GM18498 (cell line): ENCODE data around the gene CNFN.

Experiments used
- ATAC-seq: cut with Tn5 transposase; IDR thresholded peaks from one replicate; pipeline ENCODE4 v1.9.1; 2021; ENCODE audit warnings: mild to moderate bottlenecking, moderate library complexity; ENCODE audit not compliant: unreplicated experiment

CNFN gene

DNA sequence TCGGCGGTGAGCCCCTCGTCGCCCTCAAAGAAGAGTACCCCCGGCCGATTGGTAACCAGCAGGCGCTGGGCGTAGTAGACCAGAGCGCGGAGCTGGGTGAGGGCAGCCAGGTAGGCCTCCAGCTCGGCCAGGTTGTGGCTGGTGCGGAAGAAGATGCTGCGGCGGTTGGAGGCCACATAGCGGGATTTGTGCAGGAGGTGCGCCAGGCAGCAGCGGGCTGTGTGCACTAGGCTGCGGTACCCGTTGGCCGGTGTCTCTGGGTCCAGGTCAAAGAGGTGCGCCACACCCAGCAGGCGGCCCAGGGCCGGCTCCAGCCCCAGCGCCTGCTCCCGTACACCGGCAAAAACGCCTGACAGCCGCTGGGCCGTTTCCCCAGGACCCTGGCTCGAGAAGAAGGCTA is 20.3 kb upstream of the CNFN start:
- ATAC-seq, result no peak

- no peak for ATAC-seq
Observed at GRCh38 chr19:42409477-42409876, 19.4 kb upstream of the CNFN start.

DNA sequence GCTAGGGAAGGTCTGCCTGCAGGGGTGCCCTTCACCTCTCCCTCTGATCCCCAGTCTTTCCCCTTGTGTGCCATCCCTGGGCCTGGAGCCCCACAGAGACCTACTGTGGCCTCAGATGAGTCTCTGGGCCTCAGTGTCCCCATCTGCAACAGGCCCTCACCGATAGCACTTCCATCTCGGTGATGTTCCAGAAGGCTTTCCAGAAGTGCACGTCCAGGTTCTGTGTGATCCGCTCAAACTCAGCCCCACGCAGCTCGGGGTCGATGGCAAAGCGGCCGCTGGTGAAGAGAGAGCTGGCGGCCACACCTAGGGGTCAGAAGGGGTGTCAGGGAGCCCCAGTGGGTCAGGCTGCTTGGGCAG is 17.7 kb upstream of the CNFN start:
- ATAC-seq, result no peak

DNA sequence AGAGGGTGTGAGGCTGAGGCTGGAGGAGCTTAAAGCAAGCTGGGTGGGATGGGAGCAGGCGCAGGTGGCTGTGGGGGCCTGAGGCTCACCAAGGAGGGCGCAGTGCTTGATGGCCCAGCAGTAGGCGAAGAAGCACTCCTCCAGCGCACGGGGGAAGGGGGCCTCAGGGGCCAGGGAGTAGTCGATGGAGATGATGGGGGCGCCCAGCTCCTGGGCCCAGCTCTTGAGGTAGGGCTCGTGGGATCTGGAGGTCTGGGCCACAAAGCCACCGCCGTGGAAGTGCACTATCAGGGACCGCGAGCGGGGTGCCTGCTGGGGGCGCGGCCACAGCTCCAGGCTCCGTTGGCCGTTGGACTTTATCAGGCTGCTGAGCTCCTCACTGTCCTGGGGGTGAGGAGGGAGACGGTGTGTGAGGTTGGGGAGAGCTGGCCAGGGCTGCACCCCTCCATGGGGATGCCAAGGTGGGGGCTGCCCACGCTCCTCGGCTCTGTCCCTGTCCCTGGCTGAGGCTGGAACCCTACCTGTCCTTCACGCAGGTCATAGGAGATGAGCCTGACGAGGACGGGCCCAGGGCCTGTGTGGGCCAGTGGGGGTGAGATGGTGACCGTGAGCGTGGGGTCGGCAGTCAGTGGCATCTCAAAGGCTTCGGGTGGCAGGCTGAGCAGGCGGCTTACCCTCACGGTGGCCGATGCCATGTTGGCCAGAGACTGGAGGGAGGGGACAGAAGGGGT is 17.2 kb upstream of the CNFN start:
- ATAC-seq, result no peak

GRCh38 chr19:42406111-42406510 is 16.0 kb upstream of the CNFN start:
- no peak for ATAC-seq

DNA sequence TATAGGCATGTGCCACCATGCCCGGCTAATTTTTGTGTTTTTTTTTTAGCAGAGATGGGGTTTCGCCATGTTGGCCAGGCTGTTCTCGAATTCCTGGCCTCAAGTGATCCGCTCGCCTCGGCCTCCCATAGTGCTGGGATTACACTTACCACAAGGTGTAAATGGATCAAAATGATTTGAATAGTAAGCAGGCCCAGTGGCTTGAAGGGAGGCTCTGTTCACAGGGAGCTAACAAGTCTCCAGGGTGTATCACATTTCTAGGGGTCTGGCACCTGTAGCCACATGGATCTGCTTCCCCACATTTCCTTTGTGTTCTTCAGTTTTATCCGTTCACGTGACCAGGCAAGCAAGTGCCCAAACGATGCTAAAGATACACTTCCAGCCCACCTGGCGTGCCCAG is 13.5 kb upstream of the CNFN start:
- no peak for ATAC-seq

DNA sequence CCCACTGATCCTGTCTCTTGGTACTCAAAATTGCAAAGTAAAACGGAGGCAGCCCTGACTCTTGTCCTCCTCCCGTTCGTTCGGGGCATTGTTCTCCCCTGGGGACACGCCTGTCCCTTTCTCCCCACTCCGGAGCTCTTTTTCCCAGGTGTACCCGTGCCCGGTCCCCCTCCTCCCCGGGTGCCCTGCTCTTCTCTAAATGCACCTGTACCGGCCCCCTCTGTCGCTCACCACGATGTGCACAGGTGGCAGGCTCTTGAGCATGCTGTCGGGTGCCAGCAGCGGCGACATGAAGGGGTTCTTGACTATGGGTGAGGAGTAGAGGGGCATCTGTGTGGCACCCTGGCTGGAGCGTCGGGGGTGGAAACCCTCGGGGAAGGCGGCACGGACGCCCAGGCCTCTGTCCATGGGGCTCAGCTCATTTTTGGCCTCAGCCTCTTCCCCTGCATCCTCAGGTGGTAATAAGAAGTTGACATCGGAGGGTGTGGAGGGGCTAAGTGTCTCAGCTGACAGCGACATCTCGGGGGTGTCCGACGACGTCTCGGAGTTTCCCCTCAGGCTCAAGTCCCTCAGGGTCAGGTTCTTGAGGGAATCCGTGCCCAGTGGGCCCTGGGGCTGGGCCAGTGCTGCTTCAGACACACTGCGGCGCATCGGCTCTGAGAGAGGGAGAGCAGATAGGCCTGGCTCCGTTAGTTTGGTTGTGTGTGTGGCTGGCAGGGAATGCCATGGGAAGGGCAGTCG is 12.4 kb upstream of the CNFN start:
- no peak for ATAC-seq

DNA sequence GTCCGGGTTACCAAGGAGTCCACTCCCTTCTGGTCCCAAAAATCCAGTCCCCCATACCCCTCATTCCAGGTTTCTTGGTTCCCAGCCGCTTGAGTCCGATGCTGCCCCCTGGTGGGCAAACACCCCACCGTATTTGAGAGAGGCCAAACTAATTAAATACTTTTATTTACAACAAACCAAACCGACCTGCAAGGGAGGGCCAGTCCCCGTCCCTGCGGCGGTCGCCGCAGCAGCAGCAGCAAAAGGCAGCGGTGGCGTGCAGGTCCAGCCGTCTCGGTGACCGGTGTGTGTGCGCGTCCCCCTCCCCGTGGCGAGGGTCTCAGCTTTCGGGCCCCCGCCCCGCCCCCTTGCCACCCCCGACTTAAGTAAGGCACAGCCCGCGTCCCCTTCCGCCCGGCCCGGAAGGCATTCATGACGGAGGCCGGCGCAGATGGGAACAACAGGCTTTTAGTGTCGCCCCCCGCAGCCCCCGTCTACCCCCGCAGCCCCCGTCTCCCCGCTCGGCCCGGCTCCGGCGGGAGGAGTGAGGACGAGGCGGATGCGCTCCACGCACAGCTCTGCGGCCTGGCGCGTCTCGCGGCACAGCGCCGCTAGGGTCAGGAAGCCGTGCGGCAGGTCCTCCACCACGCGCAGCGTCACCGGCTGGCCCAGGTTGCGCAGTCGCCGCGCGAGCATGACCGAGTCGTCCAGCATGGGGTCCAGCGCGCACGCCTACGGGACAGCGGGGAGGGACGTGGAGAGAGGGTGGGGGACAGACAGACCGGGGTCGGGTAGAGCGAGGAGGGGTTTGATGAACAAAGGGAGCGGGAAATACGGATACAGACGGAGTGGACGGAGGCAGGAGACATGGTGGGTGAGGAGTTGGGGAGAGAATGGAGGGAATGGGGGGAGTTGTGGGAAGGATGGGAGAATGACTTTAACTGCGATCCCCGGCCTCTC is 11.5 kb upstream of the CNFN start:
- no peak for ATAC-seq

GRCh38 chr19:42400404-42400803 is 10.3 kb upstream of the CNFN start:
- ATAC-seq, result no peak

DNA sequence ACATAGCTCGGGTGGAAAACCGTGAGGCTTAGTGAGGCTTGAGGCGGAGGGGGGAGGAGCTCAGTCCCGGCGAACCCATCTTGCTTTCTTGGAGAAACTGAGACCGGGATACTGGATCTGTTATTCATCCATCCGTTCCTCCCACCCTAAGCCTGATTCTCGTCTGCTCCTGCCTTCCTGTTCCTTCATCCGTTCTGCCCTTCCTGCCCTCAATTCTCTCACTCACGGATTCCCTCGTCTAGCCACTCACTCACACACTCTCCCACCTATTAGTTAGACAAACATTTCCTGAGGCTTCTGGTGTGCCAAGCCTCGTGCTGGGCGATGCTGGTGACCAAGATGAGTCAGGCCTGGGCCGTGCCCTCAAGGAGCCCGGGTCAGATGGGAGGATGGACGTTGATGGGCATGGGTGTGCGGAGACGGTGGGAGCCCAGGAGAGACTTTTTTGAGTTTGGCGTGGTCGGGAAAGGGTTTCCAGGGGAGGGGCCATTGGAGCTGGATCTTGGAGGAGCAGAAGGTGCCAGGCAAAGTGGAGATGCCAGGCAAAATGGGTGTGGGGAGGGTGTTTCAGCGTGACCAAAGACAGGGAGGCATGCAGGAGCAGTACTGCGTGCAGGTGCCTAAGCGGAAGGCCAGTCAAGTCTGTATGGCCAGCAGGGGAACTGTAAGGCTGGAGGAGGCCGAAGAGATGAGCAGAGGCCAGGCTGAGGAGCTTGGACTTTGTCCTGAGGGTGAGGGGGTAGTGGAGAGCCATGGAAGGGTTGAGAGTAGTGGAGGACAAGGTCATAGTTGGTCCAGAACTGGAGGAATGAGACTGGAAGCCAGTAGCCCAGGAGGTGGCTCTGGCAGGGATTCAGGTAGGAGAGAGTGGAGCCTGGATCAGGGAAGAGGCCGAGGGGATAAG is 7.4 kb upstream of the CNFN start:
- ATAC-seq, result no peak

DNA sequence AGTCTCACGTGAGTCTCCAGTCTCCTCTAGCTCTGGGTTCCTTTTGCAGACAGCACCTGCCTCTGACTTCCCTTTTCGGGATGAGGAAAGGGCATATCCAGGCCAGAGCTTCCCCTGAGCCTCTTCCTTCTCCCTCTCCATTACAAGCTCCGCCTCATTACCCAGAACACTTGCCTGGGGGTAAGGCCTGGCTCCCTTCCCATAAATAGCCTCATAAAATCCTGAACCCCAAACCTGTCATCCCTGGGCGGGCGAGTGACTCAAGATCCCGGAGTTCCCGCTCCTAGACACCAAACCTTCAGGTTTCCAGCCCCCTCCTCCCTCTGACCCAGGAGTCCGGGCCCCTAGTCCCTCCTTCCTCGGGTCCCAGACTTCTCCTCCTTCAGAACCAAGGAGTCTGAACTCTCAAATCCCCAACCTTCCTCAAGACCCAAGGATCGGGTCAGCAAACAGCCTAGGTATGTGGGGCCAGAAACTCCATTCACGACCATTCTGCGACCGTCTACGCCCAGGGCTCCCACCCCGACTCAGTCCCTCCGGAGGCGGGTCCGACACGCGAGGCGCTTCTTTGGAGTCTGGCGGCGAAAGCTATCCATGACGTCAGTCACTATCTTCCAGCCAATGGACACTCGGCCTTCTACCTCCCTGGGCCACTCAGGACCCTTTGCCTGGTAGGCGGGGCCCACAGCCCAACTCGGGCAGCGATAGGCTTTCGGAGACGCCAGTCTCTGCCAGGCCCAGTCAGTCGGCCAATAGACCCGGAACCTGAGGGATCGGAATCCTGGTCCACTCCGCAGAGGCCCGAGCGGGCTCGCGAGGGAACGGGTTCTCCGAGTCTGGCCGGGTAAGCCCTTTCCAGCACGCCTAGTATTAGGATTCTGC is 6.5 kb upstream of the CNFN start:
- peak; percentile 99 for ATAC-seq

DNA sequence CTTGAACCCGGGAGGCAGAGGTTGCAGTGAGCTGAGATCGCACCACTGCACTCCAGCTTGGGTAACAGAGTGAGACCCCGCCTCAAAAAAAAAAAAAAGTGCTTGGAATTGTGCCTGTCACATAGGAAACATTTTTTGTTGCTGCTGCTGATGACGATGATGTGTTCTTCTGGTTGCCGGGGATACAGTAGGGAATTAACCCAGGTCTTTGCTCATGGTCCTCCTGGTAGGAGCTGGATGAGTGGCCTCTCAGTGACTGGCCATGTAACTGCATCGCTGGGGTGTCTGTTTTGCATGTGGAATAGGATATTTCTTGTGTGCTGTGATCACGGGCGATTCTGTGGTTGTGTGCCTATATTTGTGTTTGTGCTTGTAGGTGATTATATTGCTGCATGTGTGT is 4.7 kb upstream of the CNFN start:
- ATAC-seq, result no peak

DNA sequence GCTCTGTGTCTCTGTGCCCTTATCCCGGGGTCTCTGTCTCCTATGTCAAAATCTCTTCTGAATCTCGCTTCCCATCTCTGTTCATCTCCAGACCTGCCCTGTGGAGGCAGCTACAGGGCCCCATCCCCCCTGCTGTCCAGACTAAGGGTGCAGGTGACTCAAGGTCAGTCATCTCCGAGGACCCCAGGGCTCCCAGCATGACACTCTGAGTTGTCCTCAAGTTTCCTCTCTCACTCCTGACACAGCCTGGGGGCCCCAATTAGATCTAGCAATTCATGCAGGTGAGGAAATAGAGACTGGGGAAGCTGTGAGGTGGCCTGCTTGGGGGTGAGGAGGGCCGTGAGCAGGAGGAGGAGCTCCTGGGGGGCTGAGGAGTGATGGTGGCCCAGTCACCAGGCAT is 2.1 kb upstream of the CNFN start:
- ATAC-seq, result no peak

GRCh38 chr19:42388851-42389489 is 1.1 kb downstream of the CNFN start:
- ATAC-seq, result no peak

DNA sequence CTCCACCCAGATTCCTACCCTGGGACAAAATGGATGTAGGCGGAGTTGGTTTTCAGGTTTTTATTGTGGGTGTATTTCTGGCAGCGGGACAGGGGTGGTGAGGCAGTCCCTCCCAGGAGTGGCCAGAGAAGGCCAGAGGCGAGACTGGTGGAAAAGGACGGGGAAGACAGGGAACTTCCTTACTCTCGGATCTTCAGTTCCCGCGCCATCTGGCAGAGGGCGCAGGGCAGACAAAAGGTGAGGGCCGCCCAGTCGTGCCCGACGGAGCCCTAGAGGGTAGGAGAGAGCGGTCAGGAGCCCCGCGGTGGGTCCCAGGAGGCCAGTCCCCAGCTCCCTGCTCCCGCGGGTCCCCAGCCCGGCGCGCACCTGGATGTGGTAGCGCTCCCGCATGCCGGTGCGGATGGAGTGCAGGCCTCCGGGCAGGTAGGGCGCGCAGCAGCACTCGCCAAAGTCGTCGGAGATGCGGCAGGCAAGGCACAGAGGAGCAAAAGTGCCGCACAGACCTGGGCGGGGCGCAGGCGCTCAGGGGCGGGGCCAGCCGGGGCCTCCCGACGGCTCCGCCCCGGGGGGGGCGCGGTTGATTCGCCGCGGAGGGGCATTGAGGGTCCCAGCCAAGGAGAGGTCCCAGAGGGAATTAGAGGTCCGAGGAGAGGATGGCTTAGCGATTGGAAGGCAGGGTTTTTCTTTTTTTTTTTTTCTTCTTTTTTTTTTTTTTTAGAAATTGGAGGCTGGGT is 3.0 kb downstream of the CNFN start:
- ATAC-seq, result no peak

DNA sequence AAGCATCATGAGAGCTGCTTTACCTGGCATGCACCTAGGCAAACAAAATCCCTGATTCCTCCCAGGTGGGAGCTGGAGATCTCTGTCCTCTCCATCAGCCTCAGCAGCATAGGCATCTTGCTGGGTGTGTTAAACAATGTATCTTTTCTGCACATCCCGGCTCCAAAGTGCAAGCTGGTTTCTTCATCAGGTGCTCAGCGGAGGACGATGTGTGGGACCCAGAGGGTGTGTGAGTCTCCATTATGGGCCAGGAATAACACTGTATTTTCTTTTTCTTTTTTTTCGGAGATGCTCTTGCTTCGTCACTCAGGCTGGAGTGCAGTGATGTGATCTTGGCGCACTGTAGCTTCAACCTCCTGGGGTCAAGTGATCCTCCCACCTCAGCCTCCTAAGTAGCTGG is 9.9 kb downstream of the CNFN start:
- ATAC-seq, result no peak

DNA sequence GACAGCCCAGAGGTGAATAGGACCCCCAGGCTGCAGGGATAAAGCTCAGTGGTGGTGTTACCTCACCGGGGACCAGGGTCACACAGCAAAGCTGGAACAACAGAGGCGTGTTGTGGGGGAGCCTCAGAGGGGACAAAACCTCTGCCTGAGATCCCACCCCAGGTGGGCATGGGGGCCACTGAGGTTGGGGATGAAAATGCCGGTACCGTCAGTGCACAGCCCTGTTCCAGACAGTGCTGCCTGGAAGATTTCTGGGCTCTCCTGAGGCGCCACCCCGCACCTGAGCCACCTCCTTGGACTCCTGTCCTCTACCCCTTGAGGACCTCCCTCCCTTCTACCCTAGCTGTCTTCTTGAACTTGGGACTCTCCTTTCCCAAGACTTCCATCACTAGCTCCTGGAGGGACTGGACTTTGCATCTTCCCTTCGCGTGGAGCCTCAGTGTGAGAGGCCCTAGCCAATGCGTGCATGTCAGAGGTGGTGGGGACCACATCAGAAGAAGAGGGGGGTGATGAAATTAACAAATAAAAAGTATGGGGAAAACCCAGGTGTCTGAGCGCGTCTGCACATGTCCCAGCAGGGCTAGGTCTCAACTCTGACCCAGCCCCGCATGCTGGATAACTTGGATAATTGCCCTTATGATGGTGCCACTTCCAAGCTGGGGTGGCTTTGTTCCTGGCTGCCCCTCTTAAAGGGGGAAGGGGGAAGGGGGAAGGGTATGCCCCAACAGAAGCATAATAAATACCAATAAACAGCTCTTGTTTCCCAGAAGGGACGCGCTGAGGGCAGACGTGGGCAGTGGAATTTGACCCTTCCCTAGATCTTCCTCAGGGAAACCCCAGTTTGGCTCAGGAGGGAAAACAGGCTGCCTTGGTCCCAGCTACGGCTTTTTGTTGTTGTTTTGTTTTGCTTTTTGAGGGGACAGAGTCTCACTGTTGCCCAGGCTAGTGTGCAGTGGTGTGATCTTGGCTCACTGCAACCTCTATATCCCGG is 11.6 kb downstream of the CNFN start:
- ATAC-seq, result no peak
